ENCODE measurements around the gene RPS19.

DNA sequence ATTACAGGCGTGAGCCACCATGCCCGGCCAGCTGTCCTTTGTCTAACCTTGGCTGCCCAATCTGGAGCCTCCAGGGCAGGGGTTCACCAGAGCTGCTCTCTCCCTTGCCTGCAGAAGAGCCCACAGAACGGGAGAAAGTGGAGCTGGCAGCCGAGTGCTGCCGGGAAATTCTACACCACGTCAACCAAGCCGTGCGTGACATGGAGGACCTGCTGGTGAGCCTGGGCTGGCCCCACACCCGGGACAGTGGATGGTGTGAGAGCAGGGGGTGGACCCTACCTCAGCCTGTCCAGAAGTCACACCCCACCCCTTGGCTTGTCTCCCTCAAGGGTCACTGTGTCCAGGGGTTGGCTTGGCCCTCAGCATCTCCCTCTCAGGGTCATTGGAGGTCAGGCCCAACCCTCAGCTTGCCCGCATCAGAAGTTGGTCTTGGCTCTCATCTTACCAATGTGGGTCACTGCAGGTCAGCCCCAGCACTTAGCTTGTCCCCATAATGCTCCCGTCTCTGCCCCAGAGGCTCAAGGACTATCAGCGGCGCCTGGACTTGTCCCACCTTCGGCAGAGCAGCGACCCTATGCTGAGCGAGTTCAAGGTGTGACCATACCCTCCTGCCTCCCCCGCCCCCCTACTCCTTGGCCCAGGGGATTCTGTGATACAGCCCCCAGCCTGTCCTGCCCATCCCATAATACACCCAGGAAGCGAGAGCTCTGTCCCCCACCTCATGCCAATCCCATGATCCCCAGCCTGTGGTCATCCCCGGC, 43.3 kb downstream of the RPS19 start:
- TF ChIP-seq, protein P1, sequence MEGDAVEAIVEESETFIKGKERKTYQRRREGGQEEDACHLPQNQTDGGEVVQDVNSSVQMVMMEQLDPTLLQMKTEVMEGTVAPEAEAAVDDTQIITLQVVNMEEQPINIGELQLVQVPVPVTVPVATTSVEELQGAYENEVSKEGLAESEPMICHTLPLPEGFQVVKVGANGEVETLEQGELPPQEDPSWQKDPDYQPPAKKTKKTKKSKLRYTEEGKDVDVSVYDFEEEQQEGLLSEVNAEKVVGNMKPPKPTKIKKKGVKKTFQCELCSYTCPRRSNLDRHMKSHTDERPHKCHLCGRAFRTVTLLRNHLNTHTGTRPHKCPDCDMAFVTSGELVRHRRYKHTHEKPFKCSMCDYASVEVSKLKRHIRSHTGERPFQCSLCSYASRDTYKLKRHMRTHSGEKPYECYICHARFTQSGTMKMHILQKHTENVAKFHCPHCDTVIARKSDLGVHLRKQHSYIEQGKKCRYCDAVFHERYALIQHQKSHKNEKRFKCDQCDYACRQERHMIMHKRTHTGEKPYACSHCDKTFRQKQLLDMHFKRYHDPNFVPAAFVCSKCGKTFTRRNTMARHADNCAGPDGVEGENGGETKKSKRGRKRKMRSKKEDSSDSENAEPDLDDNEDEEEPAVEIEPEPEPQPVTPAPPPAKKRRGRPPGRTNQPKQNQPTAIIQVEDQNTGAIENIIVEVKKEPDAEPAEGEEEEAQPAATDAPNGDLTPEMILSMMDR (IDR thresholded peaks at IDR 0.05), result no peak
- TF ChIP-seq POLR2A (IDR thresholded peaks at IDR 0.05), result no peak

Data from testis (tissue), 2 donors.